GM15510 (cell line): ENCODE results near the gene EIF2A.

Experiments used
- POLR2A ChIP-seq: IDR thresholded peaks from 3 replicates; pipeline ENCODE4 v1.6.1; 2011; ENCODE audit warnings: borderline replicate concordance; ENCODE audit not compliant: insufficient read length; ENCODE audit errors: extremely low read depth

EIF2A gene

GRCh38 chr3:150546226-150547044 lies at the start of gene EIF2A, which contains the start of gene SERP1:
EIF2A (plus strand) TSS chr3:150546787; CDS start chr3:150546803, 16 bp downstream.
SERP1 (minus strand) TSS chr3:150546496; CDS start chr3:150546135, 361 bp downstream.
- TF ChIP-seq POLR2A, result peak; percentile 93

DNA sequence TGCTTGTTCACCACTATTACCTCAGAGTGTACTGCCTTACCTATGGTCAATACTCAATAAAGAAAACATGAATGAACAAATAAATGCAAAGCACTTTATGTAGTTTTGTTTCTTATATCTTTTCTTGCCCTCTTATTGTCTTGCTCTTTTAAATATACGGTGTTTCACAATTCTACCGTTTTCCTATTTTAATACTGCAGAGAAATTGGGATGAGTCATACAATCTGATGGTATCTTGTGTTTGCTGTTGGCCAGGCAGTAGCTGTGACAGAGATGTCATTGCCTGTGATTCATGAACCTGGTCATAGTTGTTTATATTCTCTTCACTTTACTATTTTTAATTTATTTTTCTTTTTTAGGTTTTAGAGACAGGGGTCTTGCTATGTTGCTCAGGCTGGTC lies 48.6 kb upstream of the EIF2A start:
- TF ChIP-seq POLR2A, result no peak

- no peak for TF ChIP-seq POLR2A
Measured at GRCh38 chr3:150503402-150504099, 43.0 kb upstream of the EIF2A start.

DNA sequence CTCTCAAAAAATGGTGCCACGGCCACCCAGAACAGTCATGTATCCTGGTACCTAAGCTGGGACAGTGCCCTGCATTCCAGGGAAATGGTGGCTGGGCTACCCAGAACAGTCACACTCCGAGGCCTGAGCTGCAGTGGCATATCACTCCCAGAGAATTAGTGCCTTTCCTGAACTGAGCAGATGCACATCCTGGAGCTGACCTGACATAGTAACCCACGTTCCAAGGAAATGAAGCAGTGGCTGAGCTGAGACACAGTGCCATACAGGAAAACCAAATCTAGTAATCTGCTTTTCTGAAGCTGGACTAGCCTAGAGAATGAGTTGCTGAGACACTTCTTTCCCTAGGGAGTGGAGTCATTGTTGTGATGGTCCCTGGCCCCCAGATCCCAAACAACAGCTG lies 42.1 kb upstream of the EIF2A start:
- TF ChIP-seq POLR2A, result no peak

- no peak for TF ChIP-seq POLR2A
Measured at GRCh38 chr3:150508401-150508800, 38.2 kb upstream of the EIF2A start.

DNA sequence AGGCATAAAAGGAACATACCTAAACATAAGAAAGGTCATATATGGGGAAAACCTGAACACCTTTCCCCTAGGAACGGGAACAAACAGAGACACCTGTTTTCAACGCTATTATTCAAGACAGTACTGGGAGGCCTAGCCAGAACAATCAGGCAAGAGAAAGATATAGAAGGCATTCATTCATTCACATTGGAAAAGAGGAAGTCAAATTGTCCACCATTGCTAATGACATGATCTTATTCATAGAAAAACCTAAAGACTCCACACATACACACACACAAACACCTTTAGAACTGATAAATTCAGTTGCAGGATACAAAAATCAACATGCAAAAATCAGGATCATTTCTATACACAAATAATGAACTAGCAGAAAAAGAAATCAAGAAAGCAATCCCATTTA lies 36.8 kb upstream of the EIF2A start:
- TF ChIP-seq POLR2A, result no peak

DNA sequence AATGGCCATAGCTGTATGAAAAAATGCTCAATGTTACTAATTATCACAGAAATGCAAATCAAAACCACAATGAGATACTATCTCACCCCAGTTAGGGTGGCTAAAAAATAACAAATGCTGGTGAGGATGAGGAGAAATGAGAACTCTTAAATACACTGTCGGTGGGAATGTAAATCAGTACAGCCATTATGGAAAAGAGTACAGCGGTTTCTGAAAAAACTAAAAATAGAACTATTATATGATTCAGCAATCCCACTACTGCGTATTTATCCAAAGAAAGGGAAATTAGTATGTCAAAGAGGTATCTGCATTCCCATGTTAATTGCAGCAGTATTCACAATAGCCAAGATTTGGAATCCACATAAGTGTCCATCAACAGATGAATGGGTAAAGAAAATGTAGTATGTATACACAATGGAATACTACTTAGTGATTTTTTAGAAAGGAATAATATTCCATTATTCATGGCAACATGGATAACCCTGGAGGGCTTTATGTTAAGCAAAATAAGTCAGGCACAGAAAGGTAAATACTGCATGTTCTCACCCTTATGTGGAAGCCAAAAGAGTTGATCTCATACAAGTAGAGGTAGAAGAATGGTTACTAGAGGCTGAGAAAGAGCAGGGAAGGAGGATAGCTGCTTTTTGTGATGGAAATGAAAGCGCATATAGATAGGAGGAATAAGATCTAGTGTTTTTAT lies 35.3 kb upstream of the EIF2A start:
- TF ChIP-seq POLR2A, result no peak

- TF ChIP-seq POLR2A, result no peak
Measured at GRCh38 chr3:150515210-150515609, 31.4 kb upstream of the EIF2A start.

- no peak for TF ChIP-seq POLR2A
Measured at GRCh38 chr3:150519026-150519425, 27.6 kb upstream of the EIF2A start.

DNA sequence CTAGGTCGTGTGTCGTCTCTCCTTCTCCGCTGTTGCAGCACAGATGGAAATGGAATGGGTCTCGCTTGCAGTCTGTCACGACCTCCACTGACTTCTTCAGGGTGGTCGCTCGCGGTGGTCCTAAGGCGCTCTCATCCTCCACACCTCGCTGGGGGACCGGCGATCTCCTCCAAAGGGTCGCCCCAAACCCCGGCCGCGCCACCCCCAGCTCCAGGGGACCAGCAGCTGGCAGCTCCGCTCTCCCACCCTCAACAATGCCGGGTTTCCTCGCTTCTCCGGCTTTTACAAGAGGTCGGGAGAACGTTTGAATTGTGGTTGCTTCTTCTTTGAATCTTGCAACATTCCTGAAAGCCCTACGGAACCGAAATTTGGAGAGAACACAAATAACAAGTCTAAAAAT lies 26.2 kb upstream of the EIF2A start:
- TF ChIP-seq POLR2A, result no peak

GRCh38 chr3:150521463-150521862 lies 25.1 kb upstream of the EIF2A start:
- TF ChIP-seq POLR2A, result no peak

DNA sequence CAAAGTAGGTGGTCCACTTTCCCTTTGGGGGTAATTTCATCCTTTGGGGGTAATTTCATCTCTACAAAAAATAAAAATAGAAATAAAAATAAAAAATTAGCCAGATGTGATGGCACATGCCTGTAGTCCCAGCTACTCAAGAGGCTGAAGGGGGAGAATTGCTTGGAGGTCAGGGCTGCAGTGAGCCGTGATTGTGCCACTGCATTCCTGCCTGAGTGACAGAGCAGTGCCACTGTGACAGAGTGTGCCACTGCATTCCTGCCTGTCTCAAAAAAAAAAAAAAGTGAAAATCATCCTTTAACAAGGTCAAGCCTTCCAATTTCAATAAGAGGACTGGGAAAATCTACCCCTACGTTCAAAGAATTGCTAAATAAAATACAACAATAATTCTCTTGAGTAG lies 23.0 kb upstream of the EIF2A start:
- TF ChIP-seq POLR2A, result no peak

DNA sequence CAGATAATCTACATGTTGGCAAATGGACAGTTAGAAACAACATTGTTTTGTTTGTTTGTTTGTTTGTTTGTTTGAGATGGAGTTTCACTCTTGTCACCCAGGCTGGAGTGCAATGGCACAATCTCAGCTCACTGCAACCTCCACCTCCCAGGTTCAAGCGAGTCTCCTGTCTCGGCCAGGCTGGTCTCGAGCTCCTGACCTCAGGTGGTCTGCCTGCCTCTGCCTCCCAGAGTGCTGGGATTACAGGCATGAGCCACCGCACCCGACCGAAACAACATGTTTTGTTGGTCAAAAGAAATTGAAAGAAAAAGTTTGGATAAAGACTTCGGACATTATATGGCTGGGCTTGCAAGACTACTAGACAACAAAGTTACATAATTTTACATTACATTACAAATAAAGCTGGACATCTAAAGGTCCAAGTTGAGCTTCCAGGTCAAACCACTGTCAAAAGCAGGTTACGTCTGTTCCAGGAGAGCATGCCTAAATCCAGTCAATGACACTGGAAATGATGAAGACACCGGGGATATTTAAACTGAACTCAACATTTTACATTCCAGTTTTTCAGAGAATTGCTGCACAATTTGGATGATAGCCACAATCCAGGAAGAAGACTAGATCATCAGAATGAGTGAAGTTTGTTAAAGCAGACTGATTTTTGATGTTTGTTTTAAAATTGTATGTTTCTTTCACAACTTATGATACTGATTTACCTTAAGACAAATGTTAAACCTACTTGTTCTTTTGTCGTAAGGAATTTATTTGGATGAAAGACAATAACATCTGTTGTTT lies 18.9 kb upstream of the EIF2A start:
- TF ChIP-seq POLR2A, result no peak

DNA sequence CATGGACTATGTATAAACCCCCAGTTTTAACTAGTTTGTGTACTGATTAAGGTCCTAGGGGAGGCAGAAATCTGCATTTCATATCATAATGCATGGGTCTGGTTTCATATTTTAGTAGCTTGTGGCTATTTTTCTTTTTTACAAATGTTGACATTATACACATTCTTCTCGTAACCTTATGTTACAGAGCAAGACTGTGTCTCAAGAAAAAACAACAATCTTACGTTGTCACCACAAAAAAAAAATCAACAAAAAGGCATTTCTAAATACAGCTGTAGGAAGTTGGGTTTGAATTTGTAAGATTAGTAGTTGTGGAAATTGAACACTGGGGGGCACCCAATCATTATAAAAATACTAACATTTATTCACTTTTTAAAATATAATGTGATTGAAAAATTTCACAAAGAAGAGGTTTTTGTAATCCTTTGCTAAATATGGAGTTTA lies 18.2 kb upstream of the EIF2A start:
- TF ChIP-seq POLR2A, result no peak

GRCh38 chr3:150531775-150532174 lies 14.8 kb upstream of the EIF2A start:
- no peak for TF ChIP-seq POLR2A

- TF ChIP-seq POLR2A, result no peak
Measured at GRCh38 chr3:150535204-150535603, 11.4 kb upstream of the EIF2A start.
